CD14-positive monocyte (primary cell): ENCODE measurements around the gene MACROD2. TPM values are rescaled to one million over a fixed set of nuclear protein-coding genes. Genes with fewer than 3 reads are reported as not detected.

Source experiments
- DNase-seq, 3 donors: peaks; one replicate each; pipeline ENCODE4 v3.0.0-alpha.2; 2011 to 2022
- H2AFZ ChIP-seq: 2 replicates; pipeline ENCODE4 v1.6.0; 2012; ENCODE audit warnings: mild to moderate bottlenecking, low read depth, low read length, inconsistent platforms; ENCODE audit not compliant: insufficient read depth, poor library complexity, severe bottlenecking
- H3K27ac ChIP-seq, 2 donors: 1 replicate in 1 of 2; 2 replicates in 1 of 2; pipeline ENCODE4 v1.5.1; 2012 to 2013; ENCODE audit warnings: low read length in 2 of 2, control low read depth in 1 of 2, inconsistent platforms in 1 of 2, low read depth in 1 of 2, mild to moderate bottlenecking in 1 of 2
- H3K27me3 ChIP-seq, 2 donors: one replicate each; pipeline versions ENCODE4 v1.6.0 to v1.6.1; 2011 to 2013; ENCODE audit warnings: low read length in 2 of 2; ENCODE audit not compliant: control insufficient read depth in 2 of 2, insufficient read depth in 2 of 2
- H3K36me3 ChIP-seq, 2 donors: replicated peaks in 1 of 2; 1 replicate in 1 of 2; 2 replicates in 1 of 2; pipeline versions ENCODE4 v1.5.1 to v1.6.1; 2012 to 2013; ENCODE audit warnings: low read length in 2 of 2, control low read depth in 1 of 2, inconsistent platforms in 1 of 2, mild to moderate bottlenecking in 1 of 2; ENCODE audit not compliant: insufficient read depth in 2 of 2, control insufficient read depth in 1 of 2
- H3K4me1 ChIP-seq, 2 donors: 1 replicate in 1 of 2; 2 replicates in 1 of 2; pipeline versions ENCODE4 v1.5.1 to v1.6.1; 2012 to 2013; ENCODE audit warnings: low read length in 2 of 2, control low read depth in 1 of 2, inconsistent platforms in 1 of 2, mild to moderate bottlenecking in 1 of 2, moderate library complexity in 1 of 2; ENCODE audit not compliant: insufficient read depth in 2 of 2, control insufficient read depth in 1 of 2
- H3K4me2 ChIP-seq: replicated peaks from 2 replicates; pipeline ENCODE3; 2012; ENCODE audit warnings: low read length, moderate library complexity, mild to moderate bottlenecking; ENCODE audit not compliant: poor library complexity, severe bottlenecking; ENCODE audit errors: extremely low read depth
- H3K4me3 ChIP-seq, 3 experiments: fragments of 200-600 bp in 1 of 3; sonication (generic) in 1 of 3; replicated peaks in 1 of 3; 1 replicate in 2 of 3; 2 replicates in 1 of 3; pipeline ENCODE4 v1.5.1; 2011 to 2013; ENCODE audit warnings: low read length in 3 of 3, mild to moderate bottlenecking in 3 of 3, control low read depth in 2 of 3, low read depth in 2 of 3, inconsistent platforms in 1 of 3, moderate library complexity in 1 of 3
- H3K79me2 ChIP-seq: 2 replicates; pipeline ENCODE4 v1.6.0; 2012; ENCODE audit warnings: mild to moderate bottlenecking, control low read depth, inconsistent platforms, low read length, moderate library complexity; ENCODE audit not compliant: insufficient read depth
- H3K9ac ChIP-seq: 2 replicates; pipeline ENCODE4 v1.6.0; 2017; ENCODE audit warnings: low read length, mild to moderate bottlenecking; ENCODE audit not compliant: insufficient read depth, poor library complexity, severe bottlenecking
- H3K9me3 ChIP-seq, 2 donors: replicated peaks in 1 of 2; 1 replicate in 1 of 2; 2 replicates in 1 of 2; pipeline versions ENCODE4 v1.5.1 to v1.6.1; 2012 to 2013; ENCODE audit warnings: low read length in 2 of 2, control low read depth in 1 of 2; ENCODE audit not compliant: control insufficient read depth in 1 of 2, insufficient read depth in 1 of 2
- H4K20me1 ChIP-seq: 2 replicates; pipeline ENCODE4 v1.6.0; 2012; ENCODE audit warnings: mild to moderate bottlenecking, low read length, control low read depth, moderate library complexity; ENCODE audit not compliant: insufficient read depth
- H3K27ac Mint-ChIP-seq, 7 donors: one replicate each; pipeline ENCODE4 v1.8.0; 2020; ENCODE audit warnings: mild to moderate bottlenecking in 7 of 7, mixed read lengths in 7 of 7, moderate library complexity in 6 of 7, inconsistent platforms in 2 of 7
- H3K27me3 Mint-ChIP-seq, 3 donors: one replicate each; pipeline ENCODE4 v1.8.0; 2021 to 2022; ENCODE audit warnings: low read depth in 3 of 3, mild to moderate bottlenecking in 3 of 3, mixed read lengths in 3 of 3, moderate library complexity in 3 of 3, inconsistent platforms in 1 of 3
- H3K36me3 Mint-ChIP-seq, 2 donors: one replicate each; pipeline ENCODE4 v1.8.0; 2020; ENCODE audit warnings: mixed read lengths in 2 of 2, inconsistent platforms in 1 of 2, mild to moderate bottlenecking in 1 of 2
- H3K4me1 Mint-ChIP-seq: one replicate; pipeline ENCODE4 v1.8.0; 2020; ENCODE audit warnings: mild to moderate bottlenecking, mixed read lengths
- H3K4me3 Mint-ChIP-seq, 2 donors: one replicate each; pipeline ENCODE4 v1.8.0; 2020; ENCODE audit warnings: mild to moderate bottlenecking in 2 of 2, mixed read lengths in 2 of 2, moderate library complexity in 1 of 2
- H3K9me3 Mint-ChIP-seq, 7 donors: one replicate each; pipeline ENCODE4 v1.8.0; 2020 to 2022; ENCODE audit warnings: mixed read lengths in 7 of 7, mild to moderate bottlenecking in 6 of 7, moderate library complexity in 6 of 7, inconsistent platforms in 2 of 7
- WGBS: methylation state at CpG from one replicate; pipeline ENCODE4 v1.1.5; 2013; ENCODE audit warnings: missing lambda C conversion rate; ENCODE audit not compliant: insufficient coverage; 5-methylcytosine and 5-hydroxymethylcytosine counted together
- intact Hi-C, 2 donors: fragments of 100-400 bp; cut with micrococcal nuclease; formaldehyde crosslinking; loops; one replicate each; pipeline versions ENCODE4 v1.15.0 to v1.15.1; 2023
- polyA plus RNA-seq, 3 donors: library from polyadenylated mRNA; depleted of rRNA in 1 of 3; unstranded in 2 of 3; stranded (reverse) in 1 of 3; fragments of 300-500 nt in 2 of 3; fragments of >200 nt in 1 of 3; fragmentation: Illumina TruSeq in 2 of 3; gene quantifications; 1 replicate in 2 of 3; 2 replicates in 1 of 3; pipeline ENCODE4 v1.2.3, GENCODE V29; 2012 to 2021
- TF ChIP-seq, protein P1 (sequence below): fragments of 200-600 bp; IDR thresholded peaks from one replicate; pipeline ENCODE4 v1.8.0; 2022; ENCODE audit warnings: antibody characterized with exemption, mild to moderate bottlenecking

Gene MACROD2
- polyA plus RNA-seq, 3 donors: 0.23 TPM; not detected in 2

DNA sequence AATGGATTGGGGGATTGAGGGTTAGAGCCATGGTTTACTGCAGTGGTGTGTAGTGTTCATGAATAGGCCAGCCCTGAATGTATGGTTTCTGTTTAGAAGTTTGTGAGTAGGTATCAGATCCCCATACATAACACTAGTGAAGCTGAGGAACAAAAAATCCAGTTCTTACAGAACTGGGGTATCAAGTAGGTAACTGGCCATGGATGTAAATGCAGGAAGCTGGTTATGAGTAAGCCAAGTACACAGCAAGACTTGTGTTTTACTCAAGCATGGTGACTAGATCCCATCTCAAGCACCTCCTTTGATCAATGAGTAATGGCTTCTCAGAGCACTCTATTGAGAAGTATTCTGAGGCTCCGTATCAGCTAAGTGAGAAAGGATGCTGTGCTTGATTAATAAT lies 955.8 kb downstream of the MACROD2 start:
- TF ChIP-seq, protein P1, sequence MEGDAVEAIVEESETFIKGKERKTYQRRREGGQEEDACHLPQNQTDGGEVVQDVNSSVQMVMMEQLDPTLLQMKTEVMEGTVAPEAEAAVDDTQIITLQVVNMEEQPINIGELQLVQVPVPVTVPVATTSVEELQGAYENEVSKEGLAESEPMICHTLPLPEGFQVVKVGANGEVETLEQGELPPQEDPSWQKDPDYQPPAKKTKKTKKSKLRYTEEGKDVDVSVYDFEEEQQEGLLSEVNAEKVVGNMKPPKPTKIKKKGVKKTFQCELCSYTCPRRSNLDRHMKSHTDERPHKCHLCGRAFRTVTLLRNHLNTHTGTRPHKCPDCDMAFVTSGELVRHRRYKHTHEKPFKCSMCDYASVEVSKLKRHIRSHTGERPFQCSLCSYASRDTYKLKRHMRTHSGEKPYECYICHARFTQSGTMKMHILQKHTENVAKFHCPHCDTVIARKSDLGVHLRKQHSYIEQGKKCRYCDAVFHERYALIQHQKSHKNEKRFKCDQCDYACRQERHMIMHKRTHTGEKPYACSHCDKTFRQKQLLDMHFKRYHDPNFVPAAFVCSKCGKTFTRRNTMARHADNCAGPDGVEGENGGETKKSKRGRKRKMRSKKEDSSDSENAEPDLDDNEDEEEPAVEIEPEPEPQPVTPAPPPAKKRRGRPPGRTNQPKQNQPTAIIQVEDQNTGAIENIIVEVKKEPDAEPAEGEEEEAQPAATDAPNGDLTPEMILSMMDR: no peak
- peaks cover 0 to 2% (median 0%) of the 10 kb centered on the region in 3 donors for H3K27me3 Mint-ChIP-seq

GRCh38 chr20:14951707-14952418 lies 956.5 kb downstream of the MACROD2 start:
- Histone ChIP-seq H3K4me1 (no peaks in the 10 kb centered on the region), H2AFZ (no peak overlapping the region), H3K27ac (no peak overlapping the region), H3K4me2 (no peak overlapping the region), H3K27me3 (no peaks in the 10 kb centered on the region), H3K9me3 (no peaks in the 10 kb centered on the region), H4K20me1 (no peaks in the 10 kb centered on the region), H3K36me3 (no peaks in the 10 kb centered on the region), H3K79me2 (no peaks in the 10 kb centered on the region), H3K4me3 (no peak overlapping the region), H3K9ac (no peak overlapping the region)
- DNase-seq: no peak
- H3K36me3 Mint-ChIP-seq: no peaks in the 10 kb centered on the region
- peaks cover 0 to 5% (median 2%) of the 10 kb centered on the region in 7 donors for H3K9me3 Mint-ChIP-seq
- intact Hi-C loops: no loop called here
- no peaks in the 10 kb centered on the region for H3K4me1 Mint-ChIP-seq
- H3K27me3 Mint-ChIP-seq: peaks cover 0 to 2% (median 0%) of the 10 kb centered on the region in 3 donors
- TF ChIP-seq, protein P1: no peak
- WGBS: 71% methylated on average over 1 of the region's 3 CpGs
- peak overlapping the region in 1 of 7 donors; percentile 24 for H3K27ac Mint-ChIP-seq
- H3K4me3 Mint-ChIP-seq: no peak overlapping the region

More for the DNA sequence above, 955.8 kb downstream of the MACROD2 start:
- no peaks in the 10 kb centered on the region for H3K4me1 ChIP-seq
- Mint-ChIP-seq H3K27ac (no peak overlapping the region), H3K4me3 (no peak overlapping the region), H3K9me3 (peaks cover 0 to 5% (median 2%) of the 10 kb centered on the region in 7 donors), H3K36me3 (no peaks in the 10 kb centered on the region), H3K4me1 (no peaks in the 10 kb centered on the region)
- no peaks in the 10 kb centered on the region for H3K9me3 ChIP-seq
- H3K9ac ChIP-seq: no peak overlapping the region
- H3K79me2 ChIP-seq: no peaks in the 10 kb centered on the region
- H2AFZ ChIP-seq: no peak overlapping the region
- intact Hi-C loops: no loop called here
- no peak for DNase-seq
- no peaks in the 10 kb centered on the region for H3K27me3 ChIP-seq
- no peaks in the 10 kb centered on the region for H4K20me1 ChIP-seq
- H3K4me2 ChIP-seq: no peak overlapping the region
- H3K27ac ChIP-seq: no peak overlapping the region
- no peak overlapping the region for H3K4me3 ChIP-seq
- WGBS: no CpG with 5 or more reads among the region's 1 CpG
- no peaks in the 10 kb centered on the region for H3K36me3 ChIP-seq
